Activated CD8-positive, alpha-beta memory T cell treated with anti-CD3 and anti-CD28 coated beads, Interleukin-2, amount 50 U/mL, for 24 hours (primary cell): ENCODE results near the gene PNCK.

Experiments used
- DNase-seq: peaks from one replicate; pipeline ENCODE4 v3.0.0-alpha.2; 2020; ENCODE audit errors: extremely low read depth

The PNCK gene

GRCh38 chrX:153626863-153627674, 46.5 kb downstream of the PNCK start:
- no peak for DNase-seq

DNA sequence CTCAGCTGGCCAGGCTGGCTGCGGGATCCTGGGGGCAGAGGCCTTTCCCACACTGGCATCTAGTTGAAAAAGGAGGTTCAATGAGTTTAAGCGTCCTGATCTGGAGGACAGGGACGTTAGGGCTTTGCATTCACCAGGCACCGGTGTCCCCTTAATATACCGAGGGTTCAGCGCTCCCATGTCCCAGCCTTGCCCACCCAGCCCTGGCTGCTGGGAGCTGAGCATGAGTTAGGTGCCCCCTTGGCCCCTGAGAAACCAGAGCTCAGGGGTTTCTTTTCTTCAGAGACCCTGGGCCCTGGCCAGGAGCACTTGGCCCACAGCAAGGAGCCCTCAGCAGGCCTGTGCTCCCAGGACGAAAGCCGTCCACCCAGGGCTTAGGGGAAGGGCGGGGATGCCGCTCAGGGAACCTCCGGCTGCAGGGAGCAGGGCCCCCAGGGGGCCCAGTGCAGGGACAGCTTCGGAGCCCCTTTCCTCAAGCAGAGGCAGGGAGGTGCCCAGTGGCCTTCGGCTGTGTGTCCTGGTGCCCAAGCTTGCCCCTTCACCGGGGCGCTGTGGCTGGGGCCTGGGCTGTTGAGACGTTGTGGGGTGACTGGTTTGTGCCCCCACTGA, 47.5 kb downstream of the PNCK start:
- no peak for DNase-seq

GRCh38 chrX:153625271-153626024, 48.2 kb downstream of the PNCK start:
- DNase-seq = no peak

DNA sequence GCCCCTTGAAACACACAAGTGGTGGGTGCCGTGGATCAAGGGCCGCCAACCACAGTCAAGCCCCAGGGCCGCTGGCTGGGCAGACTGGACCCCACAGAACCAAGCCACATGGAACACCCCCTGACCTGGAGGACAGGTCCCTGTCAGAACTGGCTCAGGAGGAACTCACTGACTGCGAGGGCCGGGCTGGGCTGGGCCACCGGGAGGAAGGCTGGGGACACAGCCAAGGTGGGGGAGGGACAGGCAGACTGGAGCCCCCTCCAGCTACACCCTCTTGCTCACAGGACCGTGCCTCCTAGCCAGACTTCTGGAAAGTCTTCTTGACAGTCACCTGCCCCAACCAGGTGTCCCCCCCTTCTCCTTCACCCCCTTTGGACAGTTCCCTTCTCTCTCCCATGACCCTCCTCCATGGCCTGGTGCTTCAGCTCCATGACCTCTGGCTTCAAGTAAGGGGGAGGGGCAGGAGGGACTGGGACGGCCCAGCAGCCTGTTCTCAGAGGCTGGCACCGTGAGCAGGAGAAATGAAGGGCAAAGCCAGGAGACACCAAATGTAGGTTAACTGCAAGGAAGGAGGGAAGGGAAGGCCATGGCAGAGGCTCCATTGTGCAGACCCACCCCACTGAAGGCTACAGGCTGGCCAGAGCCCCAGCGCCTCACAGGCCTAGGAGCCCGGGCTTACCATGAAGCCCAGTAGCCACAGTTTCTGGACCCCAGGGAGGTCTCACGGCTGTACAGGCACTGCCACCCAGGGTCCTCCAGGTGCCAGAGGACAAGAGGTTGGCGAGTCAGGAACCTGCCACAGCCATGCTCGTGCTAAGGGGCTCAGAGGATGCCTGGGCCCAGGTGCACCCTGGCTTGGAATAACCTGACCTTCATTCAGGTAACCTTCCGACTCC, 49.2 kb downstream of the PNCK start:
- DNase-seq = no peak

DNA sequence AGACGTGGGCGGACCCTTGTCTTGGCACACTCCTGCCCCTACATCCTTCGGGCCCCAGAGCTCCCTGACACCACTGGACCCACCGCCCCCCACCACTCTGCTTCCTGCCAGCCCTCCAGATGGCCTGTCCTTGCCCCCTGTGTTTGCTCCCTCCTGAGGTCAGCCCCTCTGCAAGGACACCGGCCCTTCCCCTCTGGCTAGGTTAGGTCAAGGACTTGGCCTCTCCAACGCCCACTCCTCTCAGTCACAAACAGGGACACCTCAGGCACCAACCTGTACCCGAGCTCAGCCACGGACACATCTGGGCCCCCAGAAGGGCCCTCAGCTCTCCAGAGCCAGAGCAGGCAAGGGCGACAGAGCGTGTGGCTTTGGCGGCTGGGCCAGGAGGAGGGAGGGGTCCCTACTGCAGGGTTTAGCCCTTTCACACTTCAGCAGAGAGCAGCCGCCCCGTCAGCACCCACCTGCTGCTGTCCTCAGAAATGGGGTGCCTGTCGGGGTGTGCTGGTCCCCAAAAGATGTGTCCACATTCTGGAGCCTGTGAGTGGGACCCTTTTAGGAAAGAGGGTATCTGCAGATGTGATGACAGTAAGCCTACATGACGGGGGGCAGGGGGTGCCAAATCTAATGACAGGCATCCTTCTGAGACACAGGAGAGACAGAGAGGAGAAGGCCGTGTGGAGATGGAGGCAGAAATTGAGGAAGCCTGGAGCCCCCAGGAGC, 50.1 kb downstream of the PNCK start:
- no peak for DNase-seq

DNA sequence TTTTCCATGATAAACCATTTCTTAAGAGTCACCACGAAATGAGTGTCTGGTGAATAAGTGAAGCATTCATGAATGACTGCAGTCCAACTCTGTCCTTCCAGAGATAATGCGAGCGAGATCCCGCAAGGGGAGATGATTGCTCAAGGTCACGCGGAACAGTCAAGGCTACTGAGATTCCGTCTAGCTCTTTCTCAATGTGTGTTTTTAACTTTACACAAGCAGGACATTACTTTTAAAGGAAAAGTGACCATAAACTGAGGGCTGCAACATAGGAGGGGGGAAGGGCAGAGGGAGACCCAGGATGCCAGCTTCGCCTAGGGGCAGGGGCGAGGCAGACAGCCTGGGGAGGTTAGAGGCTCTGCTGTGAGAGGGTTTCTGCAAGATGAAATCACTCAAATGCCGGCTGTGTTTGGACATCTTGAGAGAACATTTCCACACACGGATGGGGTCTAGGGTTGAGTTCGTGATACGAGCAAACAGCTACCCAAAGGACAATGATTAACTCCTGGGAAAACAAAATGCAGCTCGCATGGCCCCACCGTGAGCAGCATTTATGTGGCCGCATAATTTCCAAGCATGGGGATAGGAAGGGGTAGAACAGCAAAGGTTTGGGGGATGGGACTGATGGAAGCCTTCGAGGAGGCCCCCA, 50.8 kb downstream of the PNCK start:
- no peak for DNase-seq

GRCh38 chrX:153621949-153622598, 51.5 kb downstream of the PNCK start:
- no peak for DNase-seq

DNA sequence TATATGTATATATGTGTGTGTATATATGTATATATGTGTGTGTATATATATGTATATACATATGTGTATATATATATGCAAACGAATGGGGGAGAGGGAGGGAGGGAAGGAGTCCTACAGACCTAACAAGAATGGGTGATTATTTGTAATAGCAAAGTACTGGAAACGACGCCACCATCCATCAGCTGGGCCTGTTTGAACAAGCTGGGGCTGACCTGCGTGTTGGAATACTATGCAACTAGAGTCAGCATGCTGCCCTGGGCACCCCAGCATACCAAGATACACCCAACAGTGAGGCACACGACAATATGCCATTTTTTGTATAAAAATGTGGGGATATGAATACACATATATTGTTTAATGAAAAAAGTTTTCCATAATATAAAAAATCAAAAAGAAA, 53.0 kb downstream of the PNCK start:
- DNase-seq = no peak
